PFSK-1 (cell line): ENCODE data around the gene CD164L2.

Experiments used
- POLR2AphosphoS5 ChIP-seq: IDR thresholded peaks from 2 replicates; pipeline ENCODE4 v1.6.1; 2012; ENCODE audit warnings: low read depth, mild to moderate bottlenecking, control low read depth, low read length, moderate library complexity
- TAF1 ChIP-seq: IDR thresholded peaks from 2 replicates; pipeline ENCODE4 v1.6.1; 2012; ENCODE audit warnings: low read length, control low read depth, borderline replicate concordance; ENCODE audit not compliant: insufficient read depth

GRCh38 chr1:27342778-27343638, 40.1 kb downstream of the CD164L2 start:
- TF ChIP-seq POLR2AphosphoS5 (no peak), TAF1 (no peak)
